ENCODE data around the gene ZNF784.

DNA sequence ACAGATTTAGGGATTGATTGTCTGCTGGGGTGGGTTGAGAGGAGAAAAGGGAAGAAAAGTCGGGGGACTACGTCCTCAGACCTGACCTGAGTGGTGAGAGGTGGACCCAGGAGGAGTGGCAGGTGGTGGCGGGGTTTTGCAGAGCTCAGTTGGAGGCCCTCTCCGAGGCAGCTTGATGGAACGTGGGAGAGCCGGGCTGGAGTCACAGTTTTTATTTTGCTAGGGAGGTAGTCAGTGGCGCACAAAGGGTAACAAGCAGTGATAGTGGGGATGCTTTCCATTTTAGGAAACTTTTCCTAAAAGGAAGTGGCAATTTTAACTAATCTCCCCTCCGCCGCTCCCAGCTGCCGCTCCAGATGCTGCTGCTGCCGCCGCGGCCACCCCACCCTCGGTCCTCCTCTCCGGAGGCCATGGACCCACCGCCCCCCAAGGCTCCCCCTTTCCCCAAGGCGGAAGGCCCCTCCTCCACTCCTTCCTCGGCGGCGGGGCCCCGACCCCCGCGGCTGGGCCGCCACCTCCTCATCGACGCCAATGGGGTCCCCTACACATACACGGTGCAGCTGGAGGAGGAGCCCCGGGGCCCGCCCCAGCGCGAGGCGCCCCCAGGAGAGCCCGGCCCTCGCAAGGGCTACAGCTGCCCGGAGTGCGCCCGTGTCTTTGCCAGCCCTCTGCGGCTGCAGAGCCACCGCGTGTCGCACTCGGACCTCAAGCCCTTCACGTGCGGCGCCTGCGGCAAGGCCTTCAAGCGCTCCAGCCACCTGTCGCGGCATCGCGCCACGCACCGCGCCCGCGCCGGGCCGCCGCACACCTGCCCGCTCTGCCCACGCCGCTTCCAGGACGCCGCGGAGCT is 18.0 kb upstream of the ZNF784 start:
- TF ChIP-seq, protein P1, sequence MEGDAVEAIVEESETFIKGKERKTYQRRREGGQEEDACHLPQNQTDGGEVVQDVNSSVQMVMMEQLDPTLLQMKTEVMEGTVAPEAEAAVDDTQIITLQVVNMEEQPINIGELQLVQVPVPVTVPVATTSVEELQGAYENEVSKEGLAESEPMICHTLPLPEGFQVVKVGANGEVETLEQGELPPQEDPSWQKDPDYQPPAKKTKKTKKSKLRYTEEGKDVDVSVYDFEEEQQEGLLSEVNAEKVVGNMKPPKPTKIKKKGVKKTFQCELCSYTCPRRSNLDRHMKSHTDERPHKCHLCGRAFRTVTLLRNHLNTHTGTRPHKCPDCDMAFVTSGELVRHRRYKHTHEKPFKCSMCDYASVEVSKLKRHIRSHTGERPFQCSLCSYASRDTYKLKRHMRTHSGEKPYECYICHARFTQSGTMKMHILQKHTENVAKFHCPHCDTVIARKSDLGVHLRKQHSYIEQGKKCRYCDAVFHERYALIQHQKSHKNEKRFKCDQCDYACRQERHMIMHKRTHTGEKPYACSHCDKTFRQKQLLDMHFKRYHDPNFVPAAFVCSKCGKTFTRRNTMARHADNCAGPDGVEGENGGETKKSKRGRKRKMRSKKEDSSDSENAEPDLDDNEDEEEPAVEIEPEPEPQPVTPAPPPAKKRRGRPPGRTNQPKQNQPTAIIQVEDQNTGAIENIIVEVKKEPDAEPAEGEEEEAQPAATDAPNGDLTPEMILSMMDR (IDR thresholded peaks at IDR 0.05; ENCODE audit: poor library complexity): no peak
- no peak for TF ChIP-seq EZH2phosphoT487 (IDR thresholded peaks at IDR 0.05; ENCODE audit: low read depth, severe bottlenecking, unreplicated experiment)
